GM12873 (cell line): ENCODE measurements around the gene FIBCD1.

ENCODE experiments used
- CTCF ChIP-seq: IDR thresholded peaks from 2 replicates; pipeline ENCODE4 v1.5.1; 2012; ENCODE audit warnings: low read depth, mild to moderate bottlenecking, moderate library complexity, low read length, control low read depth; ENCODE audit not compliant: insufficient read depth; ENCODE audit errors: missing control alignments

FIBCD1 gene

GRCh38 chr9:130972277-130972956 is 33.4 kb upstream of the FIBCD1 start:
- TF ChIP-seq CTCF: no peak

- TF ChIP-seq CTCF: no peak
Observed at GRCh38 chr9:130971294-130971849, 32.3 kb upstream of the FIBCD1 start.

- TF ChIP-seq CTCF: no peak
Observed at GRCh38 chr9:130970855-130971254, 31.8 kb upstream of the FIBCD1 start.

- TF ChIP-seq CTCF: no peak
Observed at GRCh38 chr9:130970052-130970451, 31.0 kb upstream of the FIBCD1 start.

- no peak for TF ChIP-seq CTCF
Observed at GRCh38 chr9:130965680-130966079, 26.6 kb upstream of the FIBCD1 start.

GRCh38 chr9:130963916-130964315 is 24.9 kb upstream of the FIBCD1 start:
- TF ChIP-seq CTCF: no peak

- no peak for TF ChIP-seq CTCF
Observed at GRCh38 chr9:130963337-130963908, 24.4 kb upstream of the FIBCD1 start.
